HL-60/S4 treated with phorbol 12-myristate 13-acetate at 8.2 ng/mL for 4 days and 3 days (cell line): ENCODE data around the gene TELO2.

Experiments
- in situ Hi-C: fragments of 300-500 bp; cut with MboI; formaldehyde crosslinking; loops from 2 replicates; pipeline ENCODE4 v1.15.0; 2022; ENCODE audit warnings: low sequenced_read_pairs

The TELO2 gene

GRCh38 chr16:1550696-1551095 lies 57.5 kb downstream of the TELO2 start:
- in situ Hi-C loops = no loop called here

- in situ Hi-C loops = no loop called here
These were observed 58.0 kb downstream of the TELO2 start for GRCh38 chr16:1551166-1551565.

GRCh38 chr16:1552129-1552528 lies 59.0 kb downstream of the TELO2 start:
- in situ Hi-C loops = no loop called here

GRCh38 chr16:1553946-1554825 lies 61.0 kb downstream of the TELO2 start:
- in situ Hi-C loops = no loop called here

- in situ Hi-C loops = no loop called here
These were observed 61.8 kb downstream of the TELO2 start for GRCh38 chr16:1554826-1555445.

- in situ Hi-C loops = no loop called here
These were observed 63.1 kb downstream of the TELO2 start for GRCh38 chr16:1556254-1556653.

- in situ Hi-C loops = no loop called here
These were observed 63.9 kb downstream of the TELO2 start for GRCh38 chr16:1557074-1557473.

GRCh38 chr16:1557576-1557975 lies 64.4 kb downstream of the TELO2 start:
- in situ Hi-C loops = no loop called here

- in situ Hi-C loops = no loop called here
These were observed 66.4 kb downstream of the TELO2 start for GRCh38 chr16:1559446-1559975.
